ENCODE results near the gene MICU1. TPM values are rescaled to one million over a fixed set of nuclear protein-coding genes. Genes with fewer than 3 reads are reported as not detected.

The MICU1 gene
- total and polyA plus RNA-seq, 2 of the 13 experiments (the other 11 are each of a cell fraction or from before 2014, with no cell fraction given) = 32.5 to 56.1 TPM

- no peak for TF ChIP-seq ZBTB8A (CRISPR knock-in tag; IDR thresholded peaks at IDR 0.05; ENCODE audit: borderline replicate concordance, low read depth)
- TF ChIP-seq ZNF784 (CRISPR knock-in tag; IDR thresholded peaks at IDR 0.05; ENCODE audit: borderline replicate concordance) = no peak
- TF ChIP-seq ZNF576 (CRISPR knock-in tag; IDR thresholded peaks at IDR 0.05) = no peak
- no peak for TF ChIP-seq GLMP (CRISPR knock-in tag; IDR thresholded peaks at IDR 0.05; ENCODE audit: borderline replicate concordance)
- no peak for TF ChIP-seq SMAD3 (CRISPR knock-in tag; IDR thresholded peaks at IDR 0.05)
- TF ChIP-seq DNMT3B (CRISPR knock-in tag; conservative IDR thresholded peaks at IDR 0.05) = no peak
- no peak for TF ChIP-seq KMT2A (CRISPR knock-in tag; IDR thresholded peaks at IDR 0.05)
- peak; percentile 38; the same call in 1 of the 2 replicates for TF ChIP-seq HNF4G (IDR thresholded peaks at IDR 0.05; ENCODE audit: borderline replicate concordance, low read depth, low read length)
- 0 out of 2 replicates have a peak, but pooled peaks have one; percentile 23 for TF ChIP-seq HNF4G (CRISPR knock-in tag; IDR thresholded peaks at IDR 0.05; ENCODE audit: borderline replicate concordance, low read depth)
- TF ChIP-seq, protein P1, sequence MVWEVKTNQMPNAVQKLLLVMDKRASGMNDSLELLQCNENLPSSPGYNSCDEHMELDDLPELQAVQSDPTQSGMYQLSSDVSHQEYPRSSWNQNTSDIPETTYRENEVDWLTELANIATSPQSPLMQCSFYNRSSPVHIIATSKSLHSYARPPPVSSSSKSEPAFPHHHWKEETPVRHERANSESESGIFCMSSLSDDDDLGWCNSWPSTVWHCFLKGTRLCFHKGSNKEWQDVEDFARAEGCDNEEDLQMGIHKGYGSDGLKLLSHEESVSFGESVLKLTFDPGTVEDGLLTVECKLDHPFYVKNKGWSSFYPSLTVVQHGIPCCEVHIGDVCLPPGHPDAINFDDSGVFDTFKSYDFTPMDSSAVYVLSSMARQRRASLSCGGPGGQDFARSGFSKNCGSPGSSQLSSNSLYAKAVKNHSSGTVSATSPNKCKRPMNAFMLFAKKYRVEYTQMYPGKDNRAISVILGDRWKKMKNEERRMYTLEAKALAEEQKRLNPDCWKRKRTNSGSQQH (CRISPR knock-in tag; IDR thresholded peaks at IDR 0.05; ENCODE audit: low read depth) = no peak
- TF ChIP-seq SATB2 (CRISPR knock-in tag; IDR thresholded peaks at IDR 0.05) = no peak
- TF ChIP-seq KLF11 (CRISPR knock-in tag; IDR thresholded peaks at IDR 0.05) = no peak
- TF ChIP-seq MLLT10 (CRISPR knock-in tag; IDR thresholded peaks at IDR 0.05) = no peak
- TF ChIP-seq, protein P2, sequence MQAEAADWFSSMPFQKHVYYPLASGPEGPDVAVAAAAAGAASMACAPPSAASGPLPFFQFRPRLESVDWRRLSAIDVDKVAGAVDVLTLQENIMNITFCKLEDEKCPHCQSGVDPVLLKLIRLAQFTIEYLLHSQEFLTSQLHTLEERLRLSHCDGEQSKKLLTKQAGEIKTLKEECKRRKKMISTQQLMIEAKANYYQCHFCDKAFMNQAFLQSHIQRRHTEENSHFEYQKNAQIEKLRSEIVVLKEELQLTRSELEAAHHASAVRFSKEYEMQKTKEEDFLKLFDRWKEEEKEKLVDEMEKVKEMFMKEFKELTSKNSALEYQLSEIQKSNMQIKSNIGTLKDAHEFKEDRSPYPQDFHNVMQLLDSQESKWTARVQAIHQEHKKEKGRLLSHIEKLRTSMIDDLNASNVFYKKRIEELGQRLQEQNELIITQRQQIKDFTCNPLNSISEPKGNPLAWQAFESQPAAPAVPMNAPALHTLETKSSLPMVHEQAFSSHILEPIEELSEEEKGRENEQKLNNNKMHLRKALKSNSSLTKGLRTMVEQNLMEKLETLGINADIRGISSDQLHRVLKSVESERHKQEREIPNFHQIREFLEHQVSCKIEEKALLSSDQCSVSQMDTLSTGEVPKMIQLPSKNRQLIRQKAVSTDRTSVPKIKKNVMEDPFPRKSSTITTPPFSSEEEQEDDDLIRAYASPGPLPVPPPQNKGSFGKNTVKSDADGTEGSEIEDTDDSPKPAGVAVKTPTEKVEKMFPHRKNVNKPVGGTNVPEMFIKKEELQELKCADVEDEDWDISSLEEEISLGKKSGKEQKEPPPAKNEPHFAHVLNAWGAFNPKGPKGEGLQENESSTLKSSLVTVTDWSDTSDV (CRISPR knock-in tag; IDR thresholded peaks at IDR 0.05) = 0 out of 2 replicates have a peak, but pooled peaks have one; percentile 67
- TF ChIP-seq RBM22 (optimal IDR thresholded peaks at IDR 0.05; ENCODE audit: low read length) = peak; percentile 57
- TF ChIP-seq SRF (IDR thresholded peaks at IDR 0.05; ENCODE audit: low read depth, low read length) = no peak
- no peak for TF ChIP-seq U2AF1 (optimal IDR thresholded peaks at IDR 0.05; ENCODE audit: low read depth, low read length)
- TF ChIP-seq FOXC1 (CRISPR knock-in tag; IDR thresholded peaks at IDR 0.05; ENCODE audit: borderline replicate concordance) = peak; percentile 91
- TF ChIP-seq ZNF747 (CRISPR knock-in tag; IDR thresholded peaks at IDR 0.05; ENCODE audit: borderline replicate concordance) = peak; percentile 65; the same call in 1 of the 2 replicates
- TF ChIP-seq, protein P3, sequence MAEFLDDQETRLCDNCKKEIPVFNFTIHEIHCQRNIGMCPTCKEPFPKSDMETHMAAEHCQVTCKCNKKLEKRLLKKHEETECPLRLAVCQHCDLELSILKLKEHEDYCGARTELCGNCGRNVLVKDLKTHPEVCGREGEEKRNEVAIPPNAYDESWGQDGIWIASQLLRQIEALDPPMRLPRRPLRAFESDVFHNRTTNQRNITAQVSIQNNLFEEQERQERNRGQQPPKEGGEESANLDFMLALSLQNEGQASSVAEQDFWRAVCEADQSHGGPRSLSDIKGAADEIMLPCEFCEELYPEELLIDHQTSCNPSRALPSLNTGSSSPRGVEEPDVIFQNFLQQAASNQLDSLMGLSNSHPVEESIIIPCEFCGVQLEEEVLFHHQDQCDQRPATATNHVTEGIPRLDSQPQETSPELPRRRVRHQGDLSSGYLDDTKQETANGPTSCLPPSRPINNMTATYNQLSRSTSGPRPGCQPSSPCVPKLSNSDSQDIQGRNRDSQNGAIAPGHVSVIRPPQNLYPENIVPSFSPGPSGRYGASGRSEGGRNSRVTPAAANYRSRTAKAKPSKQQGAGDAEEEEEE (CRISPR knock-in tag; IDR thresholded peaks at IDR 0.05; ENCODE audit: borderline replicate concordance) = no peak
These were observed 291.0 kb downstream of the MICU1 start (continued) for GRCh38 chr10:72334825-72335393.

Measured in HepG2 (cell line).